Trophoblast cell (in vitro differentiated cells and primary cell): ENCODE data around the gene NCOA7.
A peak's percentile ranks its signal among the peaks of the same experiment; 100 is the strongest.

Experiments
- DNase-seq, 2 donors: peaks; one replicate each; pipeline ENCODE4 v3.0.0-alpha.2; 2016
- H2AFZ ChIP-seq: 2 replicates; pipeline ENCODE4 v1.6.1; 2013; ENCODE audit warnings: low read length, moderate library complexity, mild to moderate bottlenecking; ENCODE audit not compliant: insufficient read depth, poor library complexity
- H2AK5ac ChIP-seq: 2 replicates; pipeline ENCODE4 v1.6.1; 2013; ENCODE audit warnings: mild to moderate bottlenecking, low read length
- H2BK120ac ChIP-seq: 2 replicates; pipeline ENCODE4 v1.6.1; 2013; ENCODE audit warnings: low read length, mild to moderate bottlenecking, moderate library complexity; ENCODE audit not compliant: insufficient read depth, poor library complexity
- H2BK12ac ChIP-seq: 2 replicates; pipeline ENCODE4 v1.6.1; 2013; ENCODE audit warnings: mild to moderate bottlenecking, low read length, moderate library complexity
- H2BK5ac ChIP-seq: 2 replicates; pipeline ENCODE4 v1.6.1; 2013; ENCODE audit warnings: low read length, low read depth, moderate library complexity, mild to moderate bottlenecking; ENCODE audit not compliant: poor library complexity
- H3K14ac ChIP-seq: 2 replicates; pipeline ENCODE4 v1.6.1; 2013; ENCODE audit warnings: mild to moderate bottlenecking, low read length
- H3K18ac ChIP-seq: 2 replicates; pipeline ENCODE4 v1.6.1; 2013; ENCODE audit warnings: mild to moderate bottlenecking, low read length
- H3K23ac ChIP-seq: 2 replicates; pipeline ENCODE4 v1.6.1; 2013; ENCODE audit warnings: low read length
- H3K27ac ChIP-seq: 2 replicates; pipeline ENCODE4 v1.5.1; 2013; ENCODE audit warnings: low read depth, mild to moderate bottlenecking, inconsistent platforms, low read length, moderate library complexity
- H3K27me3 ChIP-seq: 2 replicates; pipeline ENCODE4 v1.6.1; 2013; ENCODE audit warnings: inconsistent platforms, mild to moderate bottlenecking, low read length, moderate library complexity; ENCODE audit not compliant: insufficient read depth
- H3K36me3 ChIP-seq, 2 experiments: 1 replicate in 1 of 2; 2 replicates in 1 of 2; pipeline ENCODE4 v1.6.1; 2013; ENCODE audit warnings: low read length in 2 of 2, mild to moderate bottlenecking in 2 of 2, moderate library complexity in 1 of 2; ENCODE audit not compliant: insufficient read depth in 2 of 2, control insufficient read depth in 1 of 2
- H3K4ac ChIP-seq: 2 replicates; pipeline ENCODE4 v1.6.1; 2013; ENCODE audit warnings: low read depth, mild to moderate bottlenecking, low read length, moderate library complexity
- H3K4me1 ChIP-seq, 2 experiments: 1 replicate in 1 of 2; 2 replicates in 1 of 2; pipeline ENCODE4 v1.6.1; 2013; ENCODE audit warnings: low read length in 2 of 2, mild to moderate bottlenecking in 2 of 2, moderate library complexity in 1 of 2; ENCODE audit not compliant: insufficient read depth in 2 of 2, control insufficient read depth in 1 of 2
- H3K4me2 ChIP-seq: 2 replicates; pipeline ENCODE4 v1.6.1; 2013; ENCODE audit warnings: inconsistent platforms, mild to moderate bottlenecking, low read length, moderate library complexity
- H3K4me3 ChIP-seq: 2 replicates; pipeline ENCODE4 v1.5.1; 2013; ENCODE audit warnings: mild to moderate bottlenecking, low read depth, low read length, inconsistent platforms
- H3K79me1 ChIP-seq: one replicate; pipeline ENCODE4 v1.6.1; 2013; ENCODE audit warnings: low read length
- H3K79me2 ChIP-seq: 2 replicates; pipeline ENCODE4 v1.6.1; 2013; ENCODE audit warnings: low read length, mild to moderate bottlenecking; ENCODE audit not compliant: control insufficient read depth, insufficient read depth, poor library complexity
- H3K9ac ChIP-seq: 2 replicates; pipeline ENCODE4 v1.6.1; 2013; ENCODE audit warnings: mild to moderate bottlenecking, low read length
- H3K9me3 ChIP-seq: 2 replicates; pipeline ENCODE4 v1.6.1; 2013; ENCODE audit warnings: low read depth, mild to moderate bottlenecking, control low read depth, inconsistent platforms, low read length; ENCODE audit not compliant: insufficient read depth
- H4K12ac ChIP-seq: 2 replicates; pipeline ENCODE4 v1.6.1; 2013; ENCODE audit warnings: low read depth, mild to moderate bottlenecking, low read length, moderate library complexity
- H4K8ac ChIP-seq: 2 replicates; pipeline ENCODE4 v1.6.1; 2013; ENCODE audit warnings: low read depth, mild to moderate bottlenecking, low read length, moderate library complexity
- H4K91ac ChIP-seq: one replicate; pipeline ENCODE4 v1.6.1; 2013; ENCODE audit warnings: low read depth, mild to moderate bottlenecking, low read length, moderate library complexity
- WGBS: extraction: QIAGEN DNeasy Blood & Tissue Kit; methylation state at CpG from one replicate; pipeline ENCODE4 v1.1.7; 2013; ENCODE audit warnings: missing lambda C conversion rate; ENCODE audit not compliant: insufficient read length, insufficient coverage; ENCODE audit errors: extremely low coverage; 5-methylcytosine and 5-hydroxymethylcytosine counted together

The NCOA7 gene

GRCh38 chr6:125789167-125789566 lies 1.6 kb upstream of the NCOA7 start:
- WGBS, result no CpG with 5 or more reads among the region's 1 CpG
- H3K23ac ChIP-seq, result no peak overlapping the region
- H3K79me2 ChIP-seq, result peaks cover 2% of the 10 kb centered on the region

GRCh38 chr6:125789576-125790357 lies 993 bp upstream of the NCOA7 start:
- Histone ChIP-seq H2BK5ac (peak overlapping the region; percentile 73), H2BK120ac (peak overlapping the region; percentile 88), H3K4ac (peak overlapping the region; percentile 60), H2BK12ac (peak overlapping the region; percentile 19), H4K12ac (peak overlapping the region; percentile 91), H3K36me3 (no peaks in the 10 kb centered on the region), H4K8ac (peak overlapping the region; percentile 99), H3K79me1 (peaks cover 15% of the 10 kb centered on the region), H3K9ac (peak overlapping the region; percentile 93), H3K4me3 (peak overlapping the region; percentile 99), H2AK5ac (peak overlapping the region; percentile 54), H2AFZ (peak overlapping the region; percentile 91), H3K27me3 (no peaks in the 10 kb centered on the region), H3K14ac (peak overlapping the region; percentile 85), H3K27ac (peak overlapping the region; percentile 75), H3K4me2 (peak overlapping the region; percentile 99), H3K23ac (no peak overlapping the region), H3K9me3 (no peaks in the 10 kb centered on the region), H4K91ac (peak overlapping the region; percentile 93), H3K79me2 (peaks cover 2% of the 10 kb centered on the region), H3K4me1 (peaks cover 5 to 6% of the 10 kb centered on the region in 2 experiments), H3K18ac (peak overlapping the region; percentile 94)
- WGBS, result no CpG with 5 or more reads among the region's 19 CpGs
- DNase-seq, result peak in 1 of 2 donors; percentile 55

More at GRCh38 chr6:125789167-125789566, 1.6 kb upstream of the NCOA7 start:
- no peak for DNase-seq
- H3K9me3 ChIP-seq, result no peaks in the 10 kb centered on the region
- H4K12ac ChIP-seq, result no peak overlapping the region
- no peak overlapping the region for H2BK12ac ChIP-seq
- no peaks in the 10 kb centered on the region for H3K27me3 ChIP-seq
- no peak overlapping the region for H2AFZ ChIP-seq
- no peak overlapping the region for H3K4ac ChIP-seq
- H3K9ac ChIP-seq, result no peak overlapping the region
- no peak overlapping the region for H2BK120ac ChIP-seq
- no peak overlapping the region for H3K4me2 ChIP-seq
- H3K18ac ChIP-seq, result no peak overlapping the region
- H4K8ac ChIP-seq, result no peak overlapping the region
- H3K4me3 ChIP-seq, result no peak overlapping the region
- no peak overlapping the region for H2BK5ac ChIP-seq
- no peak overlapping the region for H4K91ac ChIP-seq
- H3K4me1 ChIP-seq, result peaks cover 5 to 6% of the 10 kb centered on the region in 2 experiments
- H3K14ac ChIP-seq, result no peak overlapping the region
- no peak overlapping the region for H2AK5ac ChIP-seq
- H3K36me3 ChIP-seq, result no peaks in the 10 kb centered on the region
- H3K27ac ChIP-seq, result no peak overlapping the region
- H3K79me1 ChIP-seq, result peaks cover 15% of the 10 kb centered on the region

DNA sequence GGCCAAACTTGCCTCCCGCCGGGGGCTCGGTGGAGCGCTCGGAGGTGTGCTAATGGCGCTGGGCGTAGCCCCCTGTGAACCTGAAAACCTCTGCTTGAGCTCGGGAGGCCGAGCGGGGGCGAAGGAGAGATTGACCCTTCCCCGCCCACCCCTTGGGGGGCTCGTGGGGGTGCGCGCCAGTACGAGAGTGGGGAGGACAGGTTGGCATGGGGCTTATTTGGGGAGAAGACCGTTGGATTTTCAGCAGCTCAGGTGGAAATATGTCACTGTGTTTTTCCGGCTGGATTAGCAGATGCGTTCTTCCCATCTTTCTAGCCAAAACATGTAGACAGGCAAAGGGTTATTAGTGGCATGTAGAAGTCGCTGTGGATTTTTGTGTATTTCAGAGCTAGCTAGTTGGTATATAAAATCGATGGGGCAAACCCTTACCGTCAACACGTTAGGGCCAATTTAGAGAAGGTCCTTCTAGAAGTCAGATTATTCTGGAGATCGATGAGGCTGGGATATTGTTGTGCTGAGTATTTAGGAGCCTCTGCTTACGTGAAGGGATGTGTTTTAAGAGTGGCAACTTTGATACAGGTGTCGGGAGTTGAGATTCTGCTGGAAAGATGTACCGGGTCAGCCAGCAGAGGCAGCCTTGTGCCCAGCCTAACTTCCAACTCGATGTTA lies 525 bp downstream of the NCOA7 start:
- Histone ChIP-seq H3K18ac (no peak overlapping the region), H3K23ac (no peak overlapping the region), H2AK5ac (no peak overlapping the region), H3K4me1 (peaks cover 5 to 6% of the 10 kb centered on the region in 2 experiments), H2BK120ac (no peak overlapping the region), H3K4me2 (peak overlapping the region; percentile 99), H3K79me2 (peaks cover 2% of the 10 kb centered on the region), H3K27ac (no peak overlapping the region), H4K8ac (peak overlapping the region; percentile 15), H3K9ac (peak overlapping the region; percentile 77), H2BK5ac (peak overlapping the region; percentile 73), H3K36me3 (no peaks in the 10 kb centered on the region), H3K4ac (peak overlapping the region; percentile 37), H3K27me3 (no peaks in the 10 kb centered on the region), H3K14ac (no peak overlapping the region), H3K79me1 (peaks cover 15% of the 10 kb centered on the region), H3K9me3 (no peaks in the 10 kb centered on the region), H3K4me3 (peak overlapping the region; percentile 99), H4K91ac (peak overlapping the region; percentile 93), H2AFZ (peak overlapping the region; percentile 51), H4K12ac (peak overlapping the region; percentile 51), H2BK12ac (no peak overlapping the region)
- DNase-seq, result peak; percentile 47 to 62
- no CpG with 5 or more reads among the region's 28 CpGs for WGBS

DNA sequence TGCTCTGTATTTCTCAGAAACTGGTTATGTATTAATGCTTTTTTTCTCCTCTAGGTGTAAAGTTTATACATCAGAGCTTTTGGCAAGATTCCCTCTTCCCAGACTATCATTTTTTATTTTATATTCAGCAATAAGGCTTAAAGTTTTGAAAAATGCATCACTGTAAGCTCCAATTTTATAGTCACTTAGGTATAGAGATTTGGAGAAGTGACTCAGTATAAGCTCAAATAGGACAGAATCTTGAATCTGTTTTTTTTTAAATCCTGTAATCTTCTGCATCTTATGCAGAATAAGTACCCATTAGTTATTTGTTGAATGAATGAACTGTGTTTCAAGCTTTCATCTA lies 1.0 kb downstream of the NCOA7 start:
- H3K23ac ChIP-seq, result no peak overlapping the region
- H3K9me3 ChIP-seq, result no peaks in the 10 kb centered on the region
- no peak overlapping the region for H3K4ac ChIP-seq
- H3K27me3 ChIP-seq, result no peaks in the 10 kb centered on the region
- no peak overlapping the region for H3K9ac ChIP-seq
- H3K14ac ChIP-seq, result no peak overlapping the region
- H3K79me1 ChIP-seq, result peaks cover 15% of the 10 kb centered on the region
- no peaks in the 10 kb centered on the region for H3K36me3 ChIP-seq
- H2BK12ac ChIP-seq, result no peak overlapping the region
- H2BK5ac ChIP-seq, result no peak overlapping the region
- no peak overlapping the region for H2AFZ ChIP-seq
- no peak overlapping the region for H2AK5ac ChIP-seq
- no peak overlapping the region for H4K8ac ChIP-seq
- H3K4me3 ChIP-seq, result no peak overlapping the region
- H3K4me1 ChIP-seq, result peaks cover 5 to 6% of the 10 kb centered on the region in 2 experiments
- no peak overlapping the region for H2BK120ac ChIP-seq
- peaks cover 2% of the 10 kb centered on the region for H3K79me2 ChIP-seq
- no peak overlapping the region for H3K27ac ChIP-seq
- peak overlapping the region; percentile 99 for H3K4me2 ChIP-seq
- no peak for DNase-seq
- H4K12ac ChIP-seq, result no peak overlapping the region
- H3K18ac ChIP-seq, result no peak overlapping the region
- H4K91ac ChIP-seq, result no peak overlapping the region
